HUES6 (cell line): ENCODE data around the gene ROMO1.
"Not testable (repeated sequence)": the region's sequence is repeated elsewhere in the genome, so short reads cannot be mapped to it uniquely, and the experiment has no call there.

Source experiments
- H3K27ac ChIP-seq: 2 replicates; pipeline ENCODE4 v1.7.0; 2013; ENCODE audit warnings: low read depth, mild to moderate bottlenecking, low read length, inconsistent platforms
- H3K27me3 ChIP-seq: 2 replicates; pipeline ENCODE4 v1.6.1; 2013; ENCODE audit warnings: low read length; ENCODE audit not compliant: control insufficient read depth, insufficient read depth
- H3K36me3 ChIP-seq: 2 replicates; pipeline ENCODE4 v1.6.1; 2013; ENCODE audit warnings: low read length; ENCODE audit not compliant: control insufficient read depth, insufficient read depth
- H3K4me1 ChIP-seq: 2 replicates; pipeline ENCODE4 v1.6.1; 2013; ENCODE audit warnings: low read length; ENCODE audit not compliant: control insufficient read depth, insufficient read depth
- H3K4me3 ChIP-seq: 2 replicates; pipeline ENCODE4 v1.5.1; 2013; ENCODE audit warnings: low read depth, low read length
- H3K9ac ChIP-seq: one replicate; pipeline ENCODE4 v1.6.1; 2013; ENCODE audit warnings: mild to moderate bottlenecking, low read length
- H3K9me3 ChIP-seq: 2 replicates; pipeline ENCODE4 v1.6.1; 2013; ENCODE audit warnings: low read depth, low read length; ENCODE audit not compliant: control insufficient read depth, insufficient read depth

Gene ROMO1

GRCh38 chr20:35723275-35723639 lies 24.1 kb downstream of the ROMO1 start:
- H3K36me3 ChIP-seq, result peaks cover 98% of the 10 kb centered on the region
- H3K4me3 ChIP-seq, H3K27ac ChIP-seq, H3K27me3 ChIP-seq, H3K4me1 ChIP-seq, H3K9me3 ChIP-seq, H3K9ac ChIP-seq: not testable (repeated sequence)

GRCh38 chr20:35723652-35724320 lies 24.6 kb downstream of the ROMO1 start:
- not testable (repeated sequence) for H3K9me3 ChIP-seq, H3K9ac ChIP-seq, H3K27me3 ChIP-seq, H3K4me3 ChIP-seq, H3K27ac ChIP-seq, H3K4me1 ChIP-seq
- H3K36me3 ChIP-seq, result peaks cover 98% of the 10 kb centered on the region

GRCh38 chr20:35724321-35725230 lies 25.4 kb downstream of the ROMO1 start:
- H3K4me3 ChIP-seq, result no peak overlapping the region
- H3K27ac ChIP-seq, result no peak overlapping the region
- H3K27me3 ChIP-seq, result no peaks in the 10 kb centered on the region
- H3K9me3 ChIP-seq, result no peaks in the 10 kb centered on the region
- H3K9ac ChIP-seq, result no peak overlapping the region
- no peaks in the 10 kb centered on the region for H3K4me1 ChIP-seq
- peaks cover 98% of the 10 kb centered on the region for H3K36me3 ChIP-seq

- Histone ChIP-seq H3K9me3 (no peaks in the 10 kb centered on the region), H3K4me3 (no peak overlapping the region), H3K27ac (no peak overlapping the region), H3K36me3 (peaks cover 98% of the 10 kb centered on the region), H3K27me3 (no peaks in the 10 kb centered on the region), H3K4me1 (no peaks in the 10 kb centered on the region), H3K9ac (no peak overlapping the region)
Observed at GRCh38 chr20:35726842-35727711, 27.9 kb downstream of the ROMO1 start.

GRCh38 chr20:35729283-35729807 lies 30.1 kb downstream of the ROMO1 start:
- Histone ChIP-seq H3K36me3 (peaks cover 99% of the 10 kb centered on the region), H3K27ac (no peak overlapping the region), H3K4me3 (no peak overlapping the region), H3K27me3 (no peaks in the 10 kb centered on the region), H3K9ac (no peak overlapping the region), H3K4me1 (no peaks in the 10 kb centered on the region), H3K9me3 (no peaks in the 10 kb centered on the region)

- Histone ChIP-seq H3K36me3 (peaks cover 99% of the 10 kb centered on the region), H3K9ac (no peak overlapping the region), H3K4me1 (no peaks in the 10 kb centered on the region), H3K4me3 (no peak overlapping the region), H3K27me3 (no peaks in the 10 kb centered on the region), H3K9me3 (no peaks in the 10 kb centered on the region), H3K27ac (no peak overlapping the region)
Observed at GRCh38 chr20:35729836-35730582, 30.8 kb downstream of the ROMO1 start.

GRCh38 chr20:35730583-35731468 lies 31.6 kb downstream of the ROMO1 start:
- H3K27ac ChIP-seq, result no peak overlapping the region
- H3K36me3 ChIP-seq, result peaks cover 99% of the 10 kb centered on the region
- H3K4me1 ChIP-seq, result no peaks in the 10 kb centered on the region
- H3K27me3 ChIP-seq, result no peaks in the 10 kb centered on the region
- H3K9me3 ChIP-seq, result no peaks in the 10 kb centered on the region
- no peak overlapping the region for H3K9ac ChIP-seq
- H3K4me3 ChIP-seq, result no peak overlapping the region

GRCh38 chr20:35731469-35731788 lies 32.2 kb downstream of the ROMO1 start:
- no peaks in the 10 kb centered on the region for H3K9me3 ChIP-seq
- H3K9ac ChIP-seq, result no peak overlapping the region
- H3K36me3 ChIP-seq, result peaks cover 99% of the 10 kb centered on the region
- H3K4me1 ChIP-seq, result no peaks in the 10 kb centered on the region
- H3K27ac ChIP-seq, result no peak overlapping the region
- H3K27me3 ChIP-seq, result no peaks in the 10 kb centered on the region
- H3K4me3 ChIP-seq, result no peak overlapping the region

- Histone ChIP-seq H3K36me3 (peaks cover 99% of the 10 kb centered on the region), H3K4me3 (no peak overlapping the region), H3K27me3 (no peaks in the 10 kb centered on the region), H3K9ac (no peak overlapping the region), H3K4me1 (no peaks in the 10 kb centered on the region), H3K27ac (no peak overlapping the region), H3K9me3 (no peaks in the 10 kb centered on the region)
Observed at GRCh38 chr20:35731862-35732643, 32.8 kb downstream of the ROMO1 start.
